Tibial nerve (tissue), 3 donors: ENCODE data around the gene PLPPR1.

ENCODE experiments used
- CTCF ChIP-seq, 5 experiments: fragments of 200-600 bp in 3 of 5; fragments of 450-650 bp in 2 of 5; sonication (generic) in 3 of 5; IDR thresholded peaks; one replicate each; pipeline ENCODE4 v1.5.1; 2016 to 2019; ENCODE audit warnings: antibody characterized with exemption in 5 of 5, mild to moderate bottlenecking in 3 of 5, moderate library complexity in 2 of 5
- POLR2A ChIP-seq, 2 donors: fragments of 450-650 bp; IDR thresholded peaks; one replicate each; pipeline ENCODE4 v1.6.1; 2017; ENCODE audit warnings: antibody characterized with exemption in 2 of 2, mild to moderate bottlenecking in 2 of 2, moderate library complexity in 2 of 2

GRCh38 chr9:101121836-101122399 is 93.4 kb downstream of the PLPPR1 start:
- TF ChIP-seq POLR2A (IDR thresholded peaks at IDR 0.05) (no peak), CTCF (IDR thresholded peaks at IDR 0.05) (no peak)
